HG02623 (cell line): Measurements from ENCODE around the gene FEM1C.
"Not testable (repeated sequence)": the region's sequence is repeated elsewhere in the genome, so short reads cannot be mapped to it uniquely, and the experiment has no call there.

Source experiments
- ATAC-seq: cut with Tn5 transposase; IDR thresholded peaks from one replicate; pipeline ENCODE4 v1.9.1; 2021; ENCODE audit warnings: moderate library complexity; ENCODE audit not compliant: unreplicated experiment

The FEM1C gene

DNA sequence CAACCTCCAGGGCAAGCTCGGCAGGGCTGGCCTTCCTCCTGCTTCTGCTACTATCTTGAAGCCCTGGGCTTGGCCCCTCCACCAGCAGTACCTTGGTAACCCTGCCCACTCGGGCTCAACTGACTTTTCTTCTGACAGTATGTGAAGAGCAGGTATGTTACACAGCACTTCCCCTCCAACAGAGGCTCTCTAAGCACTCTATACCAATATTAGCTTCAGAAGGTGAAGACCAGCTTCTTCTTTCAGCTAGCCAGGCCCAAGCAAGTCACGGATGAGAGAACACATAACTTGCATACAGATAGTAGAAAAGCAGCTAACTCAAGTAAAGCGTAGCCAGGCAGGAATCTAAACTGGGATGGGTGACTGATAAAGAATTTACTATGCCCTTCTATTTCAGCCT, 64.3 kb downstream of the FEM1C start:
- peak; percentile 36 for ATAC-seq

GRCh38 chr5:115479166-115479873, 65.3 kb downstream of the FEM1C start:
- ATAC-seq = not testable (repeated sequence)

GRCh38 chr5:115478281-115478680, 66.3 kb downstream of the FEM1C start:
- ATAC-seq = no peak

GRCh38 chr5:115477581-115477980, 67.0 kb downstream of the FEM1C start:
- no peak for ATAC-seq

DNA sequence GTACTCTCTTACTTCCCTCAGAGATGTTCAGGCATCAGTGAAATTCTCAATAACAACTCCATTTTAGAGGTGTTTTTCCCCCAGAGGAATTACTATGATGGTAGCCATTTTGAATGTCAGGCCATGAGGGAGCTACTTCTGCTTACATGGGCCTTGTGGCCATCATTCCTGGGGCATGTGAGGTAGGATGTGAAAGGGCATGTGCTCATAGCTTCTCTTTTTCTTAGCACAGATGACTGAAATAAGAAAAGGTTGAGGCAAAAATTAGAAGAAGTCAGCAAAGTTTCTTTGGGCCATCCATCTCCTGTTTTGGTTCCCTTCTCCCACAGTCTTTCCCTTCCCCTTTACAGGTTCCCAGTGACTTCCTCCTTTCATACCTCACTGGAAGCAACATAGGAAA, 68.8 kb downstream of the FEM1C start:
- no peak for ATAC-seq

GRCh38 chr5:115472271-115473025, 72.1 kb downstream of the FEM1C start:
- ATAC-seq = no peak

DNA sequence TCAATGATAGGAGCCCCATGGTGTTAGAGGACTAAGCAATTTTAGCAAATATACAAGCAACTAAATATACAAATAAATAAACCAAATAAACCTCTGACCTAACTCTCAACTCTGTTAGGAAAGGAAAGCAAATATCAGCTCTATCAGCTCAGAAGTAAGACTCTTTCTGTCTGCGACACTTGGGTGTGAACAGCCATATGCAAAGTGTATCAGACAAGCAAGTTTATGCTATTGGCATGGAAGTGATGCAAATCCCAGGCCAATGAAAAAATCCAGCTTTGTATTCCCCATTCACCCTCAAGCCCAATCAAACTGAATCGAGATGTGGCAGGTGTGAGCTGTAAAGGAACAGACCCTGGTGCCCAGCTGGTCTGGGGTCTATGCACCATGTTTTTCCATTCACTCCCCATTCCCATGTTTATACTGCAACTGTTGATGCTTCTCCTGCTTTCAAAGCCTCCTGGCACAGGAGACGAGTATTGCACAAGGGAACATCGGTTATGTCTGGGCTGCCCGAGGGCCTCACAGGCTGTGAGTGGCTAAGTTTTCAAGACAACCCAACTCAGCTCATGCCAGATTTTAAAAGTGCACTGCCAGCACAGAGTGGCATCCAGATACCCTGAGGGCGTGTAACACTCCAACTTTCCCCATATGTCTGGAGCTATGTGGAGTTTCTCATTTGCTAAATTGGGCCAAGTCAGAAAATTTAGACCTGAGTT, 73.1 kb downstream of the FEM1C start:
- no peak for ATAC-seq

GRCh38 chr5:115470921-115471320, 73.7 kb downstream of the FEM1C start:
- no peak for ATAC-seq
